ENCODE data around the gene ZNF277. TPM values are rescaled to one million over a fixed set of nuclear protein-coding genes. Genes with fewer than 3 reads are reported as not detected.

Gene ZNF277
- total RNA-seq, 2 donors from 2014 or later, result 20.3 to 20.4 TPM

- H3K27ac ChIP-seq (ENCODE audit: low read depth, low read length), result no peak overlapping the region
- no peak for TF ChIP-seq CTCF (conservative IDR thresholded peaks at IDR 0.05)
- H3K9me3 ChIP-seq (ENCODE audit: control insufficient read depth, low read length), result no peaks in the 10 kb centered on the region
- Mint-ChIP-seq H3K36me3 (ENCODE audit: low read depth) (no peaks in the 10 kb centered on the region), H3K4me1 (peaks cover 28% of the 10 kb centered on the region), H3K9me3 (no peaks in the 10 kb centered on the region), H3K27ac (no peak overlapping the region), H3K4me3 (no peak overlapping the region), H3K27me3 (ENCODE audit: insufficient read depth) (no peaks in the 10 kb centered on the region)
- H3K4me1 ChIP-seq (ENCODE audit: control insufficient read depth, insufficient read depth, low read length), result peaks cover 5% of the 10 kb centered on the region
- H3K9ac ChIP-seq (ENCODE audit: extremely low read depth, low read length, poor library complexity, severe bottlenecking), result no peak overlapping the region
- H3K36me3 ChIP-seq (ENCODE audit: control insufficient read depth, insufficient read depth, low read length), result no peaks in the 10 kb centered on the region
- H3K27me3 ChIP-seq (ENCODE audit: control insufficient read depth, insufficient read depth, low read length, poor library complexity, severe bottlenecking), result no peaks in the 10 kb centered on the region
- DNase-seq, result no peak
- H3K4me3 ChIP-seq (ENCODE audit: low read length), result no peak overlapping the region
Measured at GRCh38 chr7:112263519-112263918, 57.0 kb downstream of the ZNF277 start.

- no peak for DNase-seq
- TF ChIP-seq CTCF (conservative IDR thresholded peaks at IDR 0.05), result no peak
- H3K36me3 Mint-ChIP-seq (ENCODE audit: low read depth), result no peaks in the 10 kb centered on the region
- WGBS, 2 experiments (ENCODE audit: insufficient coverage in 1 of 2, insufficient read length in 1 of 2), result 71 to 91% methylated on average over 1 to 3 of the region's 3 CpGs
- no peaks in the 10 kb centered on the region for H3K27me3 Mint-ChIP-seq (ENCODE audit: insufficient read depth)
- Histone ChIP-seq H3K4me3 (ENCODE audit: low read length) (no peak overlapping the region), H3K36me3 (ENCODE audit: control insufficient read depth, insufficient read depth, low read length) (no peaks in the 10 kb centered on the region), H3K4me1 (ENCODE audit: control insufficient read depth, insufficient read depth, low read length) (peaks cover 8% of the 10 kb centered on the region), H3K27me3 (ENCODE audit: control insufficient read depth, insufficient read depth, low read length, poor library complexity, severe bottlenecking) (no peaks in the 10 kb centered on the region), H3K9me3 (ENCODE audit: control insufficient read depth, low read length) (peaks cover 5% of the 10 kb centered on the region), H3K9ac (ENCODE audit: extremely low read depth, low read length, poor library complexity, severe bottlenecking) (no peak overlapping the region), H3K27ac (ENCODE audit: low read depth, low read length) (no peak overlapping the region)
- H3K27ac Mint-ChIP-seq, result no peak overlapping the region
- no peak overlapping the region for H3K4me3 Mint-ChIP-seq
- no peaks in the 10 kb centered on the region for H3K9me3 Mint-ChIP-seq
- peaks cover 43% of the 10 kb centered on the region for H3K4me1 Mint-ChIP-seq
Measured at GRCh38 chr7:112266141-112266540, 59.6 kb downstream of the ZNF277 start.

GRCh38 chr7:112266595-112267270, 60.2 kb downstream of the ZNF277 start:
- Mint-ChIP-seq H3K27me3 (ENCODE audit: insufficient read depth) (no peaks in the 10 kb centered on the region), H3K36me3 (ENCODE audit: low read depth) (no peaks in the 10 kb centered on the region), H3K27ac (no peak overlapping the region), H3K4me3 (no peak overlapping the region), H3K9me3 (no peaks in the 10 kb centered on the region), H3K4me1 (peaks cover 41% of the 10 kb centered on the region)
- no peak for TF ChIP-seq CTCF (conservative IDR thresholded peaks at IDR 0.05)
- WGBS, 2 experiments (ENCODE audit: insufficient coverage in 1 of 2, insufficient read length in 1 of 2), result 93% methylated on average over 5 of the region's 5 CpGs; no CpG with 5 or more reads in 1 of the 2 experiments
- H3K36me3 ChIP-seq (ENCODE audit: control insufficient read depth, insufficient read depth, low read length), result no peaks in the 10 kb centered on the region
- peaks cover 5% of the 10 kb centered on the region for H3K9me3 ChIP-seq (ENCODE audit: control insufficient read depth, low read length)
- H3K9ac ChIP-seq (ENCODE audit: extremely low read depth, low read length, poor library complexity, severe bottlenecking), result no peak overlapping the region
- no peak overlapping the region for H3K27ac ChIP-seq (ENCODE audit: low read depth, low read length)
- no peak for DNase-seq
- no peaks in the 10 kb centered on the region for H3K27me3 ChIP-seq (ENCODE audit: control insufficient read depth, insufficient read depth, low read length, poor library complexity, severe bottlenecking)
- no peak overlapping the region for H3K4me3 ChIP-seq (ENCODE audit: low read length)
- peaks cover 8% of the 10 kb centered on the region for H3K4me1 ChIP-seq (ENCODE audit: control insufficient read depth, insufficient read depth, low read length)

All from endodermal cell (in vitro differentiated cells).